Effector CD8-positive, alpha-beta T cell (primary cell): Measurements from ENCODE around the gene TBX2.
"Not testable (repeated sequence)": the region's sequence is repeated elsewhere in the genome, so short reads cannot be mapped to it uniquely, and the experiment has no call there.

Source experiments
- DNase-seq: peaks from one replicate; lab custom pipeline; 2025; lab: John Stamatoyannopoulos, UW
- total RNA-seq, 4 experiments: gene quantifications; one replicate each; lab custom pipeline; 2026; lab: John Stamatoyannopoulos, UW

Gene TBX2
- 0 to 0.27 (median 0.09) reads per million in 4 experiments for total RNA-seq

DNA sequence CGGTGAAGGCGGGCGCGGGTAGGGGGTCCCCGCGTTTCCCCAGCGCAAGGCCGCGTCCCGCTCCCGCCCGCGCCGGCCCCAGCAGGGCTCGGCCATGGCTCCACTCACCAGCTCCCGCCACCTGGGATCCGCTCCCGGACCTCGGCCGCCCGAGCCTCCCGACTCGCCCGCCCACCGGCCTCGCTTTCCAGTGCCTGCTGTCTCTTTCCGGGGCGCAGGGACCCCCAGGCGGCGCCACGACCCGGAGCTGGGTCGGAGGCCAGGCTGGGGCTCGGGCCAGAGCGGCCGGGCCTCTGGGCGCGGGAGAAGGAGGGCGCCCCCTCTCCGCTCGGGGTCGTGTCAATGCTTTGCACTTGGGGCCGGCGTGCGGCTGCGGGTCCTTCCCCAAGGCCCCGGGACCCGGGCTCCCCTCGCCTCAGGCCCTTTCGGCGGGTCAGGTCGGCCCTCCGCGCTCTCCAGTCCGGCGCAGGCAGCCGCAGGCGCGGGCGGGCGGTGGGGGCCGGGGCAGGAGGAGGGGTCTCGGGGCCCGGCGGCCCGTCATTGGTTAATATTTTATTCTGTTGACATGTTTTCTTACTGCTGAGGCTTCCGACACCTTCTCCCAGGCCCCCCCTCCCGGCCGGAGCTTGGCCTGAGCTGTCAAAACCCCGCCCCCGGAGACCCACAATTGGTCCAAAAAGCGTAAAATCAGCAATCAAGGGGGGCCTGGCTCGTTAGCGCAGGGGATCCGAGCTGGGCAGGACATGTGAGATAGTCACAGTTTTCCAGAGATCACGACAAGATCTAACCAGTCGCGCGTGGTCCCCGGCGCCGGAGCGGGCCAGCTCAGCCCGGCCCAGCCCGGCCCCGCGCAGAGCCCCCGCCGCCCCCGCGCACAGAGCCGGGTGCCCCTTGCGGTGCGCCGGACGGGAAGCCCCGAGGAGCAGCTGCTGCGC, at the start of gene TBX2:
Gene TBX2 (plus strand): TSS at position 713 of the 935 bp plus-strand sequence. CDS start 334 bp downstream, outside the sequence.
- DNase-seq: no peak

DNA sequence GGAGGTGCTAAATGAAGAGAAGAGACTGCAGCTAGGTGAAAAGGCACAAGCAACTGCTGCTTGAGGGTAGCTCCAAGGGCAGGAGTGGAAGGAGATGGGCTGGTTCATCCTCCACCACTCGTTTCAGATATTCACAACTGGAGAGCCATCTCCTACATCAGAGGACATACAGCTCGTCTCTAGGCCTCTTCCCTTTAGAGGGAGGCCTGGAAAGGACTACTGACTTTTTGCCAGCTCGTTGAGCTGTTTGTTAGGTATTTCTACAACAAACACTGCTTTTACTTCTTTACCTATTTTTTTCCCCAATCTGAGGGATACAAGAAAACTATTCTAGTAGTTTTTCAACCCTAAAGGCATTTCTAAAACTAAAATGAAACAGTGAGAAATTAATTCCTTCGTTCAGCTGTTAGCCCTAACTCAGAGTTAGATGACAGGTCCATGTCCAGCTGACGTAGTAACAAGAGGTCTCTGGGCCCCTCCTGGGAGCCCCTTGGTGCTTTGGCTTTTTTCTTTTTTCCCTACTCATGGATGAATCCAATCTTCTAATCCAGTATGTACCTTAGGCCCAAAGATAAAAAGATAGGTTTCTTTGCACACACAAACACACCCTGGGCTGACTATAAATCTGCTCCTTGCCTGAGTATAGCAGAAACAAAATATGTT, 47.8 kb upstream of the TBX2 start:
- no peak for DNase-seq

DNA sequence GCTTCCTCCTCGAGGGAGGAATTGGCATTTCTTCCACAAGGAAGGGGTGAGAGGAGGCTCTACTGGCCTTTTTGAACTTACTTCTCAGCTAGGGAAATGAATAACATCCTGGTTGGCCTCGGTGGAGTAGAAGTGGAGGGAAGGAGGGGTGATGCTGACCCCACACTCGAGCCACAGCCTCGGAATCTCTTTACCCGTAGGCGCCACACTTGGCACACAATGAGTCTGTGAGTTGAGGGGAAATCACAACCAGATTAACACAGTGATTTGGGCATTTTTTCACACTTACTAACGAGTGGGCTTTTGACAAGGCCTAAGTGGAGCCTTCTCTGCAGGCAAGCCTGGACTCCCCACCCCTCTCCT, 47.3 kb upstream of the TBX2 start:
- no peak for DNase-seq

DNA sequence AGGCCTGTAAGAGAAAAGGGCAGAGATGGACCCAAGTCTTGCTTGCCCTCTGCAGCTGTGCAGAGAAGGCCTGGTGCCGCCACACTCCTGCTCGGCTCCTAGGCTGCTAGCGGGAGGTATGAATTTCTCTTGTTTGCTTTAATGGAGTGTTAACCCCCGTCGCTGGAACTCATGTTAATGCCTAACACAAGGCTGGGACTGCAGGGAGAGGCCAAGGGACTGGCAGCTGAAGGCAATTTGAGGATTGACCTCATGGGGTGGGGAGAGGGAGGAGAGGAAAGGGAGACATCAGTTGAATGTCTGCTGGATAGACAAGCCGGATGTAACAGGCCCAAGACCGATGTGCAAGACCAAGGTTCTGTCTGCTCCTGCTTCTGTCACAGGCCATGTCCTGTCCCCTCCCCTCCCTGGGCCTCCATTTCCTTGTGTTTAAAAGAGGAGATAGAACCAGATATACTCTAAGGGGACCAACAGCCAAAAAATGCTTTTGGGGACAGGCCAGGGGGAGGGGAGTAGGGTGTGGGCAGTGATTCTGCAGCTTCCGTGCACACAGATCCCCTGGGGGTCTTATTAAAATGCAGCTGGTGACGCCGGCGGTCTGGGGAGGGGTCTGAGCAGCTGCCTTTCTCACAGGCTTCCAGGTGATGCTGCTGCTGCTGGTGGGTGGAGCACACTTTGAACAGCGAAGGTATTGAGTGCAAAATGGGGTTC, 46.7 kb upstream of the TBX2 start:
- no peak for DNase-seq

DNA sequence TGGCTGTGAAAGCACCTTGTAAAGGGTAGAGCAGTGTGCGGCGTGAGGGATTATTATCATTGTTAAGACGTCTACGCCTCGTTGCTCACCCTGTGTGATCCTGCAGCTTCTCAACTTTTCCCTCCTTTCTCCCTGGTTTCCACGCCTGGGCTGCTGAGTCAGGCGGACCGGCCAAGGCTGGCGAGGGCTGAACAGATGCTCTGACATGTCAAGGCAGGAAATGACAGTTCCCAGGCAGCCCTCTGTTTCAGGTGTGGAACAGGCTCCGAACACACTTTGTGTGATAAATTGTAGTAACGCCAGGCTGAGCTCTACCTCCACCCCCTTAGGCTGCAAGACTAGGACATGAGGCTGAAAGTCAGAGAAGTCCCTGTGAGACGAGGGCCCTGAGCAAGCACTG, 46.0 kb upstream of the TBX2 start:
- DNase-seq: no peak

DNA sequence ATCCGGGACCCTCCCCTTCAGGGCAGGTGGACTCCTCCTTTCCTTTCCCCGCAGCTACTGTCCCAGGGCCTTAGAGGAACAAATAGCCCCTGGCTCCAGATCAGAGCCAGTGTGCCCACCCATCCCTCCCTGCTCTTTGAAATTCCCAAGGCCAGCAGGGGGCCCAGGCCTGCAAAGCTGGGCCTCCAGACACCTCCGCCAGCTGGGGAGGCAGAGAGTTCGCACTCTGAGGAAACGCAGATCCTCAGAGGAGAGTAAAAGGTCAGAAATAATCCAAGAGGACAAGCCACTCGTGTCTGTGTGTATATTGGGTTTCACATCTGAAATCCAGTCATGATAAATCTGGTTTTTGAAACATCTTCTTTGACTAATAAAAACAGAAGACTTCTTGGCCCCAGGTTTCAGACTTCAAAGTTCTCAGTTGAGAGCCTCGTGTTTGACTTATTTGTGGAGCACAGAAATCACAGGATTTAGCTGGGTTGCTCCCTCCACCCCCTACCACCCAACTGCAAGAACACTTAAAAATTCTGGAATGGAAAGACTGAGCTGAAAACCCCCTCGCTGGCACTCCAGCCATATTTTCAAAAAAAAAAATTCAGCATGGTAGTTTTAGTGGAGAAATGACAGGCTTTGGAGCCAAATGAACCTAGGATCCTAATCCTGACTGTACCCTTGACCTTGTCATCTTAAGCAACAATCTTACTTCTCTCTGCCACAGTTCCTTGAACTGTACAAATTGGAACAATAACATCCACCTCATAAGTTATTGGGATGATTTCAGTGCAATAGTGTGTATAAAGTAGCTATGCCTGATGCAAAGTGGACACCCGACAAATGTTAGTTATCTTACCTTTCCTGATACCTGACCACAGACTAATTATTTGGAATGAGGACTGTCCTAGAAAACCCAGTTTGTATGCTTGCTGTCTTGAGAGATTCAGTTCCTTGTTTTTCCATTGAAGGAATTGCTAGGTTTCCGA, 44.5 kb upstream of the TBX2 start:
- DNase-seq: no peak

DNA sequence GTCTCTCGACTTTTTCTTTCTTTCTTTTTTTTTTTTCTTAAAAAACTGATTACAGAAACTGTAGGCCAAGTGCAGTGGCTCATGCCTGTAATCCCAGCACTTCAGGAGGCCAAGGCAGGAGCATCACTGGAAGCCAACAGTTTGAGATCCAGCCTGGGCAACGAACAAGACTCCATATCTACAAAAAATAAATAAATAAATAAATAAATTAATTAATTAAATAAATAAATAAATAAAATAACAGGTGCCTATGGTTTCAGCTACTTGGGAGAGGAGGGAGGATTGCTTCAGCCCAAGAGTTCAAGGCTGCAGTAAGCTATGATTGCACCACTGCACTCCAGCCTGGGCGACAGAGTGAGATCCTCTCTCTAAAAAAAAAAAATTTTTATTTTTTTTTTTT, 42.6 kb upstream of the TBX2 start:
- not testable (repeated sequence) for DNase-seq

DNA sequence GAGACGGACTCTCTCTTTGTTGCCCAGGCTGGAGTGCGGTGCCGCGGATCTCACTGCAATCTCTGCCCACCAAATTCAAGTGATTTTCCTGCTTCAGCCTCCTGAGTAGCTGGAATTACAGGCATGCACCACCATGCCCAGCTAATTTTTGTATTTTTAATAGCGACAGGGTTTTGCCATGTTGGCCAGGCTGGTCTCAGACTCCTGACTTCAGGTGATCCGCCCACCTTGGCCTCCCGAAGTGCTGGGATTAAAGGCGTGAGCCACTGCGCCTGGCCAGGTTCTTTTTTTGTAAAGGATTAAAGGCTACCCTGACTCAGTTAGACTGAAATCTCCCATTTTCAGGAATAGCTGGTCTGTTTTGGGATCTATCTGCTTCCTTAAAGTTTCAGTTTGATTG, 40.1 kb upstream of the TBX2 start:
- not testable (repeated sequence) for DNase-seq

DNA sequence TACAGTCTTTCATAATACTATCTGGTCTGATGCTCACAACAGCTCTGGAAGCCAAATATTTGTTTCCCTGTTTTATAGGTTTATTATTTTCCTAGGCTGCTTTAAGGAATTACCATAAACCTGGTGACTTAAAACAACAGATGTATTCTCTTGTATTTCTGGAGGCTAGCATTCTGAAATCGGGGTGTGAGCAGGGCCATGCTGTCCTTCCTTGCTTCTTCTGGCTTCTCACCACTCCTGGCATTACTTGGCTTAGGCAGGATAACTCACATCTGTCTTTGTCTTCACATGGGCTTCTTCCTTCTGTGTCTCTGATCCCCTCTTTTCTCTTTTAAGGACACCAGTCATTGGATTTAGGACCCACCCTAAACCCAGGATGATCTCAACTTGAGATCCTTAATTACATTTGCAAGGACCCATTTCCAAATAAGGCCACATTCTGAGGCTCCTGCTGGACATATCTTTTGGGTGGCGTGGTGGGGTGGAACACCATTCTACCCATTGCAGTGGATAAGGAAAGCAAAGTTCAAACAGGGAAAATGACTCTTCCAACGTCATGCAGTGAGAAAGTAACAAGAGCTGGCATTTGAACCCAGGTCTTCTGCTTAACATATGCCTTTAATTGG, 39.2 kb upstream of the TBX2 start:
- DNase-seq: no peak

DNA sequence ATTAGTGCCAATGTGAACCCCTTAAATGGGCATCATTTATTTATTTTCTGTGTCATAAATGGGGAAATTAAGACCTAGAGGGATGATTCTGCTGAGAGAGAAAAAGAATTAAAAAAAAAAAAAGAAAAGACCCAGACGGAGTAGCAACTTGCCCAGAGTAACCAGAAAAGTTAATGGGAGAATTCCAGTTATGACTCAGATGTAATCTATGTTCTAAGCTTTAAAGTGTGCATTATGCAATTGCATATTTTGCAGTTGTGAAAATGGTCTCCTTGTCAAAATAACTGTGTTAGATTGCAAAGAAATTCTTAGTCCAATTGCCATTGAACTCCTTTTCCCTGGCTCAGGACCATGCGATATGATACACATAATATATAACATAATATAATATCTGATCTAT, 38.6 kb upstream of the TBX2 start:
- no peak for DNase-seq

DNA sequence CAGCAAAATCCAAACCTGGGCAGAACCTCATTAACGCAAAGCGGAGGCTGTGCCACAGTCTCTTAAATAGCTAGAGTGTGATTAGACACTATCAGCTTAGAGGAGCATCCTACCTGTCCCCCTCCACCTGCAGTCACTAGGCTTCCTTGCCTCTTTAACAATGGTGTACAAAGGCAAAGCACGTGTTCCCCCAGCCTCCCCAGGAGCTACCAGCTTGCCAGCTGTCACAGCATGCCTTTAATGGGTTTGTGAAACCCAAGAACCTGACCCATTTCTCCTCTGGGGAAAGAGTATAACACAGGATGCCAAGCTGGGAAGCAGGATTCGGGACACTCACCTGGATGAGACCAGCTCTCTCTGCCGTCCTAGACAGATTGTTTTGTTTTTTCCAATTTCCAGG, 37.2 kb upstream of the TBX2 start:
- no peak for DNase-seq

DNA sequence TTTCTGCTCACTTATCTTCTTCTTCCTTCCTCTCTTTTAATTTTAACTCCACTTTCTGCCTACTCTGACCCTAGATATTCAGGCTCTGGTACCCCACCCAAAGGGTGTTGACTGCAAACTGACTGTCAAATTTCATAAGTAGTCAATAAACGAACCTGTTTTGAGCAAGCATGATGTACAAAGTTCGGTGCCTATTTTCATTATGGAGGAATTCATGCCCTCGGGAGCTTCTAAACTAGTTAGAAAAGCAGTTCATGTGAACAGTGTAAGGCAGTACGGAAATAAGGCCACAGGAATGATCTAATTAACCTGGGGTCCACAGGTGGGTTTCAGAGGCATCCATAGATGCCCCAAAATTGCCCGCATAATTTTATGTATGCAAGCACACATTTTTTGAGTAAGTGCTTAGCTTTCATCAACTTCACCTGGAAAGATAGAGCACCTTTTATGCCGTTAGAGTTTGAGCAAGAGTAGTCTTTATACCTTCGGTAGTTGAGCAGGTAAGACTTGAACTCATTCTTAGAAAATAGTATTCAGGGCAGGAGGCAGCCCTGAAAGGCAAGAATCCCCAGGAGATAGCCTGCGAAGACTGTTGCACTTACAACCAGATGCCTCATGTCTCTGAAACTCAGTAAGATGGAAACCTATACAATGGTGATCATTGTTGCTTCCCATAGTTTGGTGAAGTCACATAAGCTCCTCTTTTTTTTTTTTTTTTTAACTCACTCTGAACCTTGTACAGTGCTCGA, 36.6 kb upstream of the TBX2 start:
- no peak for DNase-seq

DNA sequence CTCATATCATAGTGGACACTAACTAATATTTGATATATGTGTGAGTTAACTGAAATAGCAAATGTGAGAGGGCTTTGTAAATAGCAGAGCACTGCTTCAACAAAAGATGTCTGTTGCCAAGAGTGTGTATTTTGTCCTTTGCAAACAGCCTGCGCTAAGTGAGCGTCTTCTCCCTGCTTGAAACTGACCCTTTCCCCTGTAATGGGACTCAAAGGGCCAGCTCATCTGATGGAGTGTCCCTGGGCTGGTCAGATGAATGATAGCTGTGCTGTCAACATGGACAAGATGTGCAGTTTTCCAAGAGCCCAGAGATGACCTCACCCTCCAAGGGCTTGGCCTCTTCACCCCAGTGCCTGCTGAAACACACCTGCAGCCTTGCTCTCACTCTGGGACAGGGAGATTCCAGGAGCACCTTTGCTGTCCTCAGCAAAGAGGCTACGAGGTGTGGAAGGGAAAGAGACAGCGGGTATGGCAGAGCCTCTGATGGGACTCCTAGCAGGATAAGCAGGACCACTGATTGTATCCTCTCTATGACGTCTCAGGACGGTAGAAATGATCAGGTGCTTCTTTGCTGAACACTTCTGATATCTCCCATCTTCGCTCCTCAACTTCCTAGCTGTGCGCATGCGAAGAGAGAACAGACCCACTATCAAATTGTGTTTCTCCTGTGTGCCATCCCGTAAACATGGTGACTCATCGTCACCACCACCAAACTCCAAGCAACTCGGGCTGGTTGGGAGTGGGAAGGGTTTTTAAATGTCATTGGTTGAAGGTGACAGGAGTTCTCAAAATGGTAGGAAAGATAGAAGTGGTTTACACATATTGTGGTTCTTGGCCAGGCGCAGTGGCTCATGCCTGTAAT, 35.8 kb upstream of the TBX2 start:
- no peak for DNase-seq

DNA sequence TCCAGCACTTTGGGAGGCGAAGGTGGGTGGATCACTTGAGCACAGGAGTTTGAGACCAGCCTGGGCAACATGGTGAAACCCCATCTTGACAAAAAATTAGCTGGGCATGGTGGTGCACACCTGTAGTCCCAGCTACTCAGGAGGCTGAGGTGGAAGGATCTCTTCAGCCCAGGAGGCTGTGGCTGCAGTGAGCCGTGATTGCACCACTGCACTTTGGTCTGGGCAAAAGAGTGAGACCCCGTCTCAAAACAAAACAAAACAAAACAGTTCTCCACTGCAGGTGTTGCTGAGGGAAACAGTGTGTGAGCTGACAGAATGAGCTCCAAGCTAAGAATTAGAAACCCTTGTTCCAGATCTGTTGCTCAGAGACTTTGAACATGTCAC, 35.2 kb upstream of the TBX2 start:
- DNase-seq: no peak

DNA sequence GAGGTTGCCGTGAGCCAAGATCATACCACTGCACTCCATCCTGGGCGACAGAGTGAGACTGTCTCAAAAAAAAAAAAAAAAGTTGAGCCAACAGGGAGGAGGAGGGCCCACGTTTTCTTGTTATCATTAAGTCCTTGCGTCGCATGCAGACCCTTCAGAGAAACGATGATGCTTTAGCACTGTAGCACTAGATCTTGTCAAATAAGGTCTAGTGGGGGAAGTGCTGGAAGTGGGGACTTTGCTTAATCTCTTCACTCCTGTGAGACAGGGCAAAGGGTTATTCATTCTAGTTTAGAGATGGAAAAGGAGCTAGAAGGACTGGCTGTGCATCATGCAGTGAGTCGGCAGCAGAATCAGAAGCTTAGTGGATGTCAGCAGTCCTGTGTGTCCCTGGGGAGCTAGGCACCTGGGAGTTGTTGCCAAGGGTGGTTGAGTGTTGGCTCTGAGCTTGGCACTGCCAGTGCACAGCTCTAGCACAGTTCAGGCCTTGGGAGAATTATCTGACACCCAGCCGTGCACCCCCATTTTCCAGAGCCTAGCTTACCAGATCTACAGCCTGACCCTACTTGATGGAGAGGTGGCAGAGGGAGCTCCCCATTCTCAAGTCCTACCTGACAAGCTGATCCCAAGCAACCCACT, 33.4 kb upstream of the TBX2 start:
- no peak for DNase-seq

DNA sequence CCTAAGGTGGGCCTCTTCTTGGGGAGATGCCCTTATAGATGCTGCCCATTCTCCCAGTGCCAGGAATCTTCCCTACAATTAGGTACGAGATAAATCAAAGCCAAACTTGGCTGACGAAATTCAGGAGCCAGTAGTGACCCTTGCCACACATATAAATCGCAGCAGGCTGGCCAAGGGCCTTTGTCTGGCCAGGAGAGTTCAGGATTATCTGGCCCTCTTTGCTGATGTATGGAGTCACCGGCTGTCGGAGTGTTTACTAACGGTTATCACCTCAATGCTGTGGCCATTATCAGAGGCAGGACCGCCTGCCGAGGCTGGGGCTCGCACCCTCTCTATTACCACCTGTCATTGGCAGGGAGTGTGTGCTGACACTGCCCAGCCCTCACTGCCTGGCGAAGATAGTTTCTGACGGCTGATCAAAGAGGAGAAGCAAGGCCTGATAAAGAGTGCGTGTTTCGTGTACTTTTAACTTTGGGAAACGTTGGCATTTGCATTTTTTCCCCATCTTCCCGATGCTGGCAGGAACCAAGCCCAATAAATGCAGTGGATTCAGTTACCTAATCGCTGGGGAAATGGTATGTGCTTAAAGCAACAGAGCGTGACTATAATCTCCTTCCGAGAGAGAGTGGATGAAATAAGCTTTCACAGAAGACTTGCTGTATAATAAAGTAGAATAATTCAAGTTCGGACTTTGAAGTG, 32.8 kb upstream of the TBX2 start:
- no peak for DNase-seq

DNA sequence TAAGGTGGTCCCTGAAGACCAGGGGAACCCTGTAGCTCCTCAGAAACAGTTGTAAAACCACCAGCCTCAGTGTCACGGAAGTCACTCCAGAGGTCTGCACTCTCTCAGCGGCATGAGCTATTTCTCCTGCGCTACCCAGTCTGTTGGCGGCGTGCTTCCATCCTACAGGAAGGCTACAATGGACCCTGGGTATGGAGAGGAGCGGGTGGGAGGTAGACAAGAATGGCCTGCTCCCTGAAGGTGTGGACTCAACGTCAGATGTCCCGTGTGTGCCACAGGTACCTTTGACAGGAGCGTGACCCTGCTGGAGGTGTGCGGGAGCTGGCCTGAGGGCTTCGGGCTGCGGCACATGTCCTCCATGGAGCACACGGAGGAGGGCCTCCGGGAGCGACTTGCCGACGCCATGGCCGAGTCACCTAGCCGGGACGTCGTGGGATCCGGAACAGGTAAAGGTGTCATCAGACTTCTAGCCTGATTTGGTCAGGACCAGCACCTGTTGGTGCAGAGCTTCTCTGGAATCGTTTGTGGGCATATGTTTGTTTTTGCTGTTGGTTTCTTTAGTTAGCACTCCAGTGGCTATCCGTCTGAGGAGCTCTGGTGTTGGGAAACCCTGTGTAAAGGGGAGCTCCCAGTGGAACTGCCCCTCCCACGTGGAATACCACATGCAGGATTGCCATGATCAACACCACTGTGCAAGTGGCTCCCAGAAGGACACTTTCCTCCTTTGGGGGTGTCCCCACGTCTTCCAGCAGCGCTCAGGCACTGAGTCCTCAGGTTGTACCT, 31.4 kb upstream of the TBX2 start:
- no peak for DNase-seq
